Retina (tissue), 1 donor: ENCODE measurements around the gene NEURL1B.

Source experiments
- DNase-seq: peaks from one replicate; pipeline ENCODE4 v3.0.0-alpha.2; 2016

Gene NEURL1B

GRCh38 chr5:172610643-172611042 lies 30.4 kb upstream of the NEURL1B start:
- no peak for DNase-seq

DNA sequence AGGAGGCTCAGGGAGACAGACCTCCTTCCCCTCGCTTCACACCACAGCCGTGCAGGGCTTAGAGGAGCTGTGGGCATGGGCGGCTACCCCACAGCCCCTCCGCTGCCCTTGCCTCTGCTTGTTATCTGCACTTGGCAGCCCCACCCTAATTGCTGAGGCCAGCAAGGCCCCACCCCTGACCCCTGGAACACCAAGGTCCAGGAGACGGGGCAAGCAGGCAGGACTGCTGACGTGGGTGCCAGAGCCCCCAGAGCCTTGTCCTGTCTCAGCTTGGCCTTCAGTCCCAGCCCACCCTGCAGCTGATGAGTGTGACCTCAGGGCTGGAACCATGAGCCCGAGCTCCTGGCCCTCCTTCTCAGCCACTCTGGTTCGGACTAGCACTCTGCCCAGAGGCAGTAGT lies 29.1 kb upstream of the NEURL1B start:
- no peak for DNase-seq

- DNase-seq = no peak
Measured at GRCh38 chr5:172612771-172613170, 28.3 kb upstream of the NEURL1B start.

DNA sequence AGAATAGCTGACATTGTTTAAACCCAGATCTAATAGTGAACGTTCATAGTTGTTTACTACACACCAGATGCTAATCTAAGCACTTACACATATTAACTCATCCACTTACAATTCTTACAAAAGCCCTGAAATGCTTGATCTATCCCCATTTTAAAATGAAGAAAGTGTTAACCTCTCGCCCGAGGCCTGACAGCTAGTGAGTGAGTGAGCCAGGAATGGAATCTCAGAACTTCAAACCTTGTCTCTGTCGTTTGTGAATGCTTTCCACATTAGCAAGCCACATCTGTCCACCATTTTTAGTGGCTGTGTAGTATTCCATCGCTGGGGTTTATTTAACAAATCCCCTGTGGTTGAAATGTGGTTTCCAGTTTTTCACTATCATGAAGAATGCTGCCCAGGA lies 24.9 kb upstream of the NEURL1B start:
- no peak for DNase-seq

GRCh38 chr5:172616730-172617129 lies 24.3 kb upstream of the NEURL1B start:
- DNase-seq = no peak

DNA sequence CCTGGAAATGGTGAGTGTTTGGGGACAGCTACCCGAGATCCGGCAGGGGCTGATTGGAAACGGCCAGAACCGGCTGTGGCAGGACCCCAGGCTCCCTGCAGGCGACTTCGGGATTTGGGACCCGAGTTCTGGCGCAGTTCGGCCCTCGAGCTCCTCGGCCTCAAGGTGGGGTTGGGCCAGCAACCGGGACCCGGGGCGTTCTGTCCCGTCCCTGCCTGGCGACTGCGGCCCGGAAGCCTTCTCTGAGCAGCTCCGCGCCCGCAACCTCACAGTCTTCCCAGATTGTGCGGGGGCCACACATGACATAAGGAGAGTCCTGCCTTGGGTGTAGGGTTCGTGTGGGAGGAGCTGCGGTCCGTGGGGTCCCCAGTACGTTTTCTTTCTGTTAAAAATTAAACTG lies 23.2 kb upstream of the NEURL1B start:
- DNase-seq = no peak

- no peak for DNase-seq
Measured at GRCh38 chr5:172618574-172619365, 22.3 kb upstream of the NEURL1B start.

- DNase-seq = no peak
Measured at GRCh38 chr5:172620506-172620905, 20.6 kb upstream of the NEURL1B start.

DNA sequence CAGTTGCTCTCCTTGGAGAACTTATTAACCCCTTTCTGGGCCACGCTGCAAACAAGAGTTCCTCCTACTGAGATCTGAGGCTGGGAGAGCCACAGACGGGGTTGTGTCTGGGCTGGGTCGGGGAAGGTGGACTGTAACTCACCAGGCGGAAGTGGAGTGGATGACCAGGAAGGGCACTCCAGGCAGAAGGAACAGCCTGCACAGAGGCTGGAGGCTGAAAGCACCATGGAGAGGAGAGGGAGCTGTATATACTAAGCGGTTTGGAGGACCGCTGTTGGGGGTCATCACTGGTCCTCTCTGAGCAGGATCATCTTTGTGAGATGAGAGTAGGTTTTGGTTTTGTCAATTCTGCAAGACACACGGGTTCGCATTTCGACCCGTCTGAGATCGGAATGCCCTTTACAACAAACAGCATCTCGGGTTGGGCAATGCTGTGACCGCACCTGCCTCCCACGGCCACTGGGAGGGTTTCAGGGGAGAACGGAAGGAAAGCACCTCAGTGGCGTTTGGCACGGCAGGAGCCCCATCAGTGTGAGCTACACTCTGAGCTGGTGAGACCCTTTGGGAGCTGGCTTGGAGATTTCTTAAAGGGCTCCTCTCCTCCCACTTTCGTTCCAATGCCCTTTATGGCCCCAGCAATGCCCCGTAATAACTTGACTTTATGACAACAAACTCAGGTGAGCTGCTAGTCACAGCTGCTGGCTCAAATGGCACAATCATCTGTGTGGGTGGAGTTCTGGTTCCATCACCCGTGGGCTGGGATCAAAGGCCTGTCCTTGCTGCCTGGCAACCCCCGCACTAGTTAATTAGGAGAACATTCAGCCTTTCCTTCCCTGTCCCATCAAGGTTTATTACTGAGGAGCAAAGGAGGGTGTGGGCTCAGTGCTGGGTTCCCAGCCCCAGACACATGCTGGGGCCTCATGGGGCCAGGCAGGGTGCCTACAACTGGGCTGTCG lies 18.7 kb upstream of the NEURL1B start:
- no peak for DNase-seq

DNA sequence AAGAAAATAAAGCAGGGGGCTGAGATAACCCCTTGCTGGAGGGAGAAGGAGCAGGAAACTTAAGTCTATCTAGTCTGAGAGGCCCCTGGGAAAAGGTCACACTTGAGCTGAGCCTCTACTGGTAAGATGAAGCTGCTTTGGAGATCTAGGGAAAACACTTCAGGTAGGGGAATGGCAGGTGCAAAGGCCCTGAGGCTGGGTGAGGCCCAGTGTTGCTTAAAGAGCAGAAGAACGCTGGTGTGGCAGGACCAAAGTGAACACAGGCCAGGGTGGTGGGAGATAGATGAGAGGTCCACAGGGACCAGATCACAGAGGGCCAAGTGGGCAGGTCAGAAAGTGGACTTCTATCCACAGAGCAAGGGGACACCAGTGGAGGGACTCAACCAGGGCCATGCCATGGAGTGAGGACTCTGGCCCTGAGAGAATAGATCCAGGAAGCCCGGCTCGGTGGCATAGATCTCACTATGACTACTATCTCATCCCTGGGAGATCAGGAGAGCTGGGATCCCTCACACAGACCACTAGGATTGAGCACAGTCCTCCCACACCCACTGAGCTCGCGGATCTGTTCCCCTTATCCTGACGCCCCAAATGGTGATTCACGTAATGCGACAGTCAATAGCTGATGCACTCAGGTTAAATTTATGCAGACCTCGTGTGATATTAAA lies 17.6 kb upstream of the NEURL1B start:
- no peak for DNase-seq

DNA sequence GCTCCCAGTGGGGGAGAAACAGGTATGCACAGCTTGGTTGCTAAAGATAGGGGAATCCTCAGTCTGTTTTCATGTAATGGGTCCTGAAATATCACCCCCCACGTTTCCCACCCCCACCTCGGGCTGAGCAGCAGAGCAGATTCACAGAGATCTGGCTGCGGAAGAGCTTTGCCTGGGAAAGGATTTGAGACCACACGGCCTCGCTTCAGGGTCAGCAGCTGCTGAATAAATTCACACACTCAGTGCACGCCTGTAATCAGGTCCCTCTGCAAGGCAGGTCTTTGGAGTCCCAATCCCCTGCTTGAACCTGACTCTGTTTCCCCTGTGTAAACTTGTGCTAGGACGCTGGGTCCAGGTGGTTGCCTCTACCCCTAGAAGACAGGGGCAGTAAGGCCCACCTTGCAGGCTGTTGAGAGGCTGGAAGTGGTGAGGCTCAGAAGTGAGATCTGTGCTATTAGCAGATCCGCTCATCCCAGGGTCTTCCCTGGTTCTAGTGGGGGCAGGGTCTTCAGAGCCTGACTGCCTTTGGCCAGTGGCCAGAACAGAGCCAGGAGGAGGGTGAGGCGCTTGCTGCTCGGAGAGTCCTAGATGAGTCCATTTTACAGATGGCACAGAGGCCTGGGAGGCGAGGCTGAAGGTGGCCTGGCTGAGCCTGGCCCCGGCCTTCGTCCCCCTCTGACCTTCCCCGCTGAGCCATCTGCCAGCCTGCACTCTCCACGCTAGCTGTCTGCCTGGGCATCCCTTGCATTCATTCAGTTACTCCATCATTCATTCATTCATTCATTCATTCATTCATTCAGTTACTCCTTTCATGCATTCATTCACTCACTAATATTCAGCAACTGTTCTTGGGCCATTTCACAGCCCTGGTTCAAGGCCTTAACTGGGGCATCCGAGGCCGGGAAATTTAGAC lies 16.7 kb upstream of the NEURL1B start:
- no peak for DNase-seq

- DNase-seq = no peak
Measured at GRCh38 chr5:172624996-172625964, 15.8 kb upstream of the NEURL1B start.

DNA sequence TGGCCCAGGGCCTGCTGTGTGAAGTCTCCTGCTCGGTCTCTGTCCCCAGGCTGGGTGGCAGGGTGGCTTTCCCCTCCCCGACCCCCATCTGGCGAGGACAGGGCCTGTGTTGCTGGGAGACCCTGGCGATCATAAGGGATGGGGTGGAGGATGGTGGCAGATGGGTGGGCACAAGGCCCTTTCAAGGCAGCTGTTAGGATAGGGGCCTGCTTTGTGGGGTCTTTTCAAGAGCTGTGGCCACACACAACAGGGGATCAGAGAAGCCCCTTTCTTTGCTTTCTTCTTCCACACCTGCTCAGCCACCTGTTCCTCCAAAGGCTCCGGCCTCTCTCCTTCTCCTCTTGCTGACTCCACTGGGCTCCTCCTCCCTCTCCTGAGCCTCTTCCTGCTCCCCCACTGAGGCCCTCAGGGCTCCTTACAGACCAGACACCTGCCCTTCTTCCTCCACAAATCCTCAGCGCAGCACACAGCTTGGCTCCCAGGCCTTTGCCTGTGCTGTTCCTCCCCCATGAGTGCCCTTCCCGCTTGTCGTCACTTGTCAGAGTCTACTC lies 15.0 kb upstream of the NEURL1B start:
- DNase-seq = peak; percentile 40

DNA sequence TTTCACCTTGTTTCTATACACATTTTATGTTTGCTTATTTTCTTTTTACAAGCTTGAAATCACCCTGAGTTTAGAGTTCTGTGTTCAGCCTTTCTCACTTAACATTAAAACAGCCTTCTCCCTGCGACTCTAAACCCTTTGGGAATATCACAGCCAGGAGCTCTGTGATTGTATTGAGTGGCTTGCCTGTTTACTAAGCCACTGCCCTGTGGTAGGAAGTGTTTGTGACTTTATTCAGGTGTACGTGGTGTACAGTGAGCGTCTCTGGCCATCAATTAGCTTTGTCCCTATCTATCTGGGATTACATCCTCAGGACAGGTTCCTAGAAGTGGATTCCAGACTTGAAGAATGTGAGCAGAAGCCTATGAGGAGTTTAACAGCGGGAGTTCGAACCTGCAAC lies 11.0 kb upstream of the NEURL1B start:
- DNase-seq = no peak

DNA sequence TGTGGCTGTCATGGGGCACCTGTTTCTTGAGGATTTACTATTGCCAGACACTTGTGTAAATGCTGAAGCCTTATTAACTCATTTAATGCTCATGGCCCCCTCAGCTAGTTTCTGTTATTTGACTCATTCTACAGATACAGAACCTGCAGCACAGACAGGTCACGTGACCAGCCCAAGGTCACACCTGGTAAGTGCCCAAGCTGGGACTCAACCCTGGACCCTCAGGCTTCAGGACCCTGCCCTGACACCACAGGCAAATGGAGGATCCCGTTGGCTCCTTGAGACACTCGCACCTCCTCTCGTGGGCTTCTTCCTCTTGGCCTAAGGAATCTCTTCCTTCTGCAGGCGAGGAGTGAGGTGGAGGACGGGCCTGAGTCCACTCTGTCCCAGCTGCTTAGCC lies 10.6 kb upstream of the NEURL1B start:
- DNase-seq = no peak

DNA sequence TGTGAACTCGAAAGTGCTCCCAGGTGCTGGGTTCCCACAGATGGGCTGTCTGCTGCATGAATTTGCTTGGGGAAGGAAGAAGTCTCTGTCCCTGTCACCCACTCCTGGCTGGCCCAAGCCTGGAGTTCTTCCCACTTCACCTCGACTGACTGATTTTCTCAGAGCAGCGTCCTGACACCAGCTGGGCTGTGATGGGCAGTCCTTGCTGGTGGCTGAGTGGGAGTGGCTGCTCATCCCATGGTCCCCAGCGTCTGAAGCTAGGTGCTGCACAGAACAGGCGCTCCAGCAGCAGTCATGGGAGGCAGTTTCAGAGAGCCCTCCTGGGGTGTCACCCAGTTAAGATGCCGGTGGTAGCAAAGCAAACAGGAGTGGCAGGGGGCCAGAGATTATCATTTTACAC lies 10.1 kb upstream of the NEURL1B start:
- DNase-seq = no peak

DNA sequence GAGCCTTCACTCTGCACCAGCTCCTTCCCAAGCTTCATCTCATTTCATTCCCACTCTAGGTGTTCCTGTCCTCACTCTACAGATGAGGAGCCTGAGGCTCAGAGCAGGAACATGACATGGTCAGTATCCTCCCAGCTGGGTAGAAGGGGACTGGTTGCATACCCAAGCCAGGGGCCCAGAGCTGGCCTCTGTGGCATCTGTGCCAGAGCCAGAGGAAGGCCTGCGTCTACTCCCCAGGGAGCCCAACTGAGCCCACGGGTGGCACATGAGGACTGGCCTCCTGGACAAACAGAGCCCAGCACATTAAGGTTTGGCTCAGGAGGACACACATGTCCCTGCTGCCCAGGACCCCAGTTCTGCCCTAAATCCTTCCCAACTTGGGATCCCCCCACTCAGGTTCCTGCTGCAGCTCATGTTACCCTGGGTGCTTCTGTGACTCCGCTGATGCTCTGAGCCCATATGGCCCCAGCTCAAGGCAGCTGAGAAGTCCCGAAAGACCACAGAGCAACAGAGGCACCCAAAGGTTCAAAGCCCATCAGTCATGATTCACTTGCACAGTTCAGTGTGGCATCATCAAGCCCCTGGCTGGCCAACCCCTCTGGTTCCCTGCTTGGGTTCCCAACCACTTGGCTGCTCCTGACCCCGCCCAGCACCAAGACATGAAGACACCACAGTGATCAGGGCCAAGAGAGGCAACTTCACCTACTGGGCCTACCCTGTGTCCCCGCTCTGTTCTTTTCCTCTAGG lies 8.5 kb upstream of the NEURL1B start:
- no peak for DNase-seq

GRCh38 chr5:172633403-172633970 lies 7.6 kb upstream of the NEURL1B start:
- no peak for DNase-seq

GRCh38 chr5:172634106-172634899 lies 6.8 kb upstream of the NEURL1B start:
- DNase-seq = no peak
